Lung microvascular endothelial cell (primary cell): ENCODE measurements around the gene GTF2H1. TPM values are rescaled to one million over a fixed set of nuclear protein-coding genes. Genes with fewer than 3 reads are reported as not detected.
A peak's percentile ranks its signal among the peaks of the same experiment; 100 is the strongest.
"Not testable (repeated sequence)": the region's sequence is repeated elsewhere in the genome, so short reads cannot be mapped to it uniquely, and the experiment has no call there.

Experiments used
- DNase-seq, 2 donors: peaks; one replicate each; pipeline versions ENCODE4 v3.0.0 to v3.0.0-alpha.2; 2010; ENCODE audit warnings: low read depth in 2 of 2
- total RNA-seq: library from RNA; depleted of rRNA; stranded (reverse); fragments of >200 nt; gene quantifications from 2 replicates; pipeline ENCODE4 v1.2.1, GENCODE V29; 2014

The GTF2H1 gene
- total RNA-seq, 1 donor from 2014 or later: 45.8 TPM

GRCh38 chr11:18372201-18372600 is 49.8 kb downstream of the GTF2H1 start:
- DNase-seq: no peak

GRCh38 chr11:18374956-18375355 is 52.6 kb downstream of the GTF2H1 start:
- DNase-seq: no peak

- DNase-seq: no peak
Observed at GRCh38 chr11:18375941-18376340, 53.6 kb downstream of the GTF2H1 start.

GRCh38 chr11:18379201-18379600 is 56.8 kb downstream of the GTF2H1 start:
- no peak for DNase-seq

GRCh38 chr11:18383388-18384156 is 61.2 kb downstream of the GTF2H1 start:
- peak; percentile 16 to 86 for DNase-seq

GRCh38 chr11:18384157-18384641 is 61.8 kb downstream of the GTF2H1 start:
- peak; percentile 47 to 73 for DNase-seq

- DNase-seq: no peak
Observed at GRCh38 chr11:18390088-18390487, 67.7 kb downstream of the GTF2H1 start.

GRCh38 chr11:18392434-18393321 is 70.3 kb downstream of the GTF2H1 start:
- no peak for DNase-seq

- no peak for DNase-seq
Observed at GRCh38 chr11:18393581-18394274, 71.4 kb downstream of the GTF2H1 start.

GRCh38 chr11:18394275-18394927 is 72.0 kb downstream of the GTF2H1 start, which contains the start of gene LDHA:
Gene LDHA, plus strand, starts transcription at chr11:18394563. Its CDS starts 2,280 bp downstream, at chr11:18396843.
- peak; percentile 97 to 98 for DNase-seq

GRCh38 chr11:18394928-18395734 is 72.8 kb downstream of the GTF2H1 start:
- DNase-seq: peak; percentile 22 to 39

- DNase-seq: peak; percentile 98 to 99
Observed at GRCh38 chr11:18395735-18396504, 73.6 kb downstream of the GTF2H1 start.

- DNase-seq: no peak
Observed at GRCh38 chr11:18397921-18398320, 75.6 kb downstream of the GTF2H1 start.

- not testable (repeated sequence) for DNase-seq
Observed at GRCh38 chr11:18401077-18401476, 78.7 kb downstream of the GTF2H1 start.

- DNase-seq: no peak
Observed at GRCh38 chr11:18404062-18404461, 81.7 kb downstream of the GTF2H1 start.

- peak in 1 of 2 donors; percentile 8 for DNase-seq
Observed at GRCh38 chr11:18407400-18407799, 85.0 kb downstream of the GTF2H1 start.

- DNase-seq: no peak
Observed at GRCh38 chr11:18408558-18409291, 86.4 kb downstream of the GTF2H1 start.

- DNase-seq: no peak
Observed at GRCh38 chr11:18416459-18416858, 94.1 kb downstream of the GTF2H1 start.
